GM12878 (cell line): ENCODE data around the gene AAMP. TPM values are rescaled to one million over a fixed set of nuclear protein-coding genes. Genes with fewer than 3 reads are reported as not detected.
A peak's percentile ranks its signal among the peaks of the same experiment; 100 is the strongest.

Experiments
- ATAC-seq: fragments of 200-7000 bp; cut with Tn5 transposase; 3 replicates; pipeline ENCODE4 v1.9.1; 2020; ENCODE audit warnings: mild to moderate bottlenecking, moderate library complexity
- BruUV-seq: library from RNA; stranded (reverse); fragments of 400-500 nt; replicated peaks from 2 replicates; lab custom pipeline; 2021; lab: Mats Ljungman, UMichigan
- CTCF ChIA-PET: fragments of 300-600 bp; sonication (Branson Sonifier 250); formaldehyde crosslinking; extraction: SDS; loops from one replicate; lab custom pipeline; 2021; ENCODE audit warnings: inconsistent platforms; lab: Yijun Ruan, JAX
- POLR2A ChIA-PET: fragments of 350-600 bp; formaldehyde crosslinking; extraction: SDS; loops from one replicate; lab custom pipeline; 2021; ENCODE audit warnings: inconsistent platforms; lab: Charles Lee
- RAD21 ChIA-PET: fragments of 300-600 bp; sonication (Branson Sonifier 250); formaldehyde crosslinking; loops from one replicate; lab custom pipeline; 2023; ENCODE audit warnings: antibody characterized with exemption; ENCODE audit not compliant: unreplicated experiment; lab: Charles Lee
- SMC1A ChIA-PET: fragments of 300-600 bp; sonication (Branson Sonifier 250); formaldehyde crosslinking; loops from one replicate; lab custom pipeline; 2023; ENCODE audit not compliant: unreplicated experiment, uncharacterized antibody; lab: Charles Lee
- DNase-seq: peaks from one replicate; pipeline ENCODE4 v3.0.0-alpha.2; 2011; ENCODE audit warnings: low read depth, low spot score
- FAIRE-seq: peaks from 3 replicates; lab custom pipeline; 2011; peaks lifted over from hg19 to GRCh38; lab: Jason Lieb, UNC
- H2AFZ ChIP-seq: 2 replicates; pipeline ENCODE4 v1.6.0; 2011; ENCODE audit warnings: low read depth, low read length, control low read depth; ENCODE audit not compliant: control insufficient read depth
- H3K27ac ChIP-seq: 2 replicates; pipeline ENCODE4 v1.5.1; 2011; ENCODE audit warnings: control low read depth; ENCODE audit not compliant: control insufficient read depth, insufficient read depth
- H3K27me3 ChIP-seq, 2 experiments: replicated peaks in 1 of 2; 2 replicates each; pipeline versions ENCODE4 v1.6.0 to v1.6.1; 2011; ENCODE audit warnings: low read length in 1 of 2; ENCODE audit not compliant: control insufficient read depth in 2 of 2, insufficient read depth in 2 of 2
- H3K36me3 ChIP-seq, 2 experiments: 2 replicates each; pipeline ENCODE4 v1.5.1; 2011; ENCODE audit warnings: low read length in 1 of 2; ENCODE audit not compliant: control insufficient read depth in 2 of 2, insufficient read depth in 2 of 2
- H3K4me1 ChIP-seq: 2 replicates; pipeline ENCODE4 v1.6.1; 2011; ENCODE audit warnings: mild to moderate bottlenecking, low read length, moderate library complexity, mixed read lengths; ENCODE audit not compliant: control insufficient read depth, insufficient read depth
- H3K4me2 ChIP-seq: 2 replicates; pipeline ENCODE4 v1.6.0; 2011; ENCODE audit warnings: control low read depth; ENCODE audit not compliant: control insufficient read depth, insufficient read depth
- H3K4me3 ChIP-seq: fragments of 200-600 bp; sonication (generic); 2 replicates; pipeline ENCODE4 v1.5.1; 2016
- H3K79me2 ChIP-seq: 2 replicates; pipeline ENCODE4 v1.6.0; 2011; ENCODE audit warnings: low read length; ENCODE audit not compliant: control insufficient read depth, insufficient read depth
- H3K9ac ChIP-seq: 2 replicates; pipeline ENCODE4 v1.8.0; 2011; ENCODE audit warnings: low read length, control low read depth, mixed read lengths; ENCODE audit not compliant: control insufficient read depth, insufficient read depth
- H3K9me3 ChIP-seq: replicated peaks from 3 replicates; pipeline ENCODE4 v1.5.1; 2011; ENCODE audit warnings: mild to moderate bottlenecking, low read length; ENCODE audit not compliant: control insufficient read depth, insufficient read depth
- H4K20me1 ChIP-seq: 2 replicates; pipeline ENCODE4 v1.6.0; 2011; ENCODE audit not compliant: control insufficient read depth, insufficient read depth
- ATF7 ChIP-seq: fragments of 450-650 bp; IDR thresholded peaks from 2 replicates; pipeline ENCODE4 v1.6.1; 2016; ENCODE audit warnings: low read depth, mild to moderate bottlenecking
- BHLHE40 ChIP-seq, 2 experiments: fragments of 450-650 bp in 1 of 2; IDR thresholded peaks; 2 replicates each; pipeline ENCODE4 v1.6.1; 2011 to 2017; ENCODE audit warnings: low read depth in 2 of 2, borderline replicate concordance in 1 of 2, improper control_type of control experiment in 1 of 2, low read length in 1 of 2, mild to moderate bottlenecking in 1 of 2
- CTCF ChIP-seq, 3 experiments: IDR thresholded peaks in 2 of 3; conservative IDR thresholded peaks in 1 of 3; 2 replicates each; pipeline ENCODE4 v1.5.1; 2011; ENCODE audit warnings: low read depth in 3 of 3, low read length in 3 of 3, mild to moderate bottlenecking in 3 of 3, control low read depth in 2 of 3, moderate library complexity in 2 of 3, inconsistent platforms in 1 of 3, mixed read lengths in 1 of 3; ENCODE audit not compliant: control insufficient read depth in 2 of 3, insufficient read depth in 1 of 3; ENCODE audit errors: extremely low read depth in 1 of 3
- IRF3 ChIP-seq: fragments of 450-650 bp; IDR thresholded peaks from 2 replicates; pipeline ENCODE4 v1.6.1; 2014; ENCODE audit warnings: mild to moderate bottlenecking
- MEF2A ChIP-seq: IDR thresholded peaks from 2 replicates; pipeline ENCODE4 v1.6.1; 2011; ENCODE audit warnings: low read depth, mild to moderate bottlenecking, low read length, moderate library complexity; ENCODE audit not compliant: insufficient read depth
- NR2F1 ChIP-seq: fragments of 450-650 bp; conservative IDR thresholded peaks from 2 replicates; pipeline ENCODE4 v1.6.1; 2017; ENCODE audit warnings: mild to moderate bottlenecking
- RAD21 ChIP-seq: IDR thresholded peaks from 2 replicates; pipeline ENCODE4 v1.6.1; 2011; ENCODE audit warnings: mild to moderate bottlenecking, low read depth, low read length, moderate library complexity; ENCODE audit not compliant: insufficient read depth
- RCOR1 ChIP-seq: conservative IDR thresholded peaks from 2 replicates; pipeline ENCODE4 v1.6.1; 2012; ENCODE audit warnings: low read depth, low read length, improper control_type of control experiment
- RELB ChIP-seq: fragments of 450-650 bp; IDR thresholded peaks from 2 replicates; pipeline ENCODE4 v1.6.1; 2017; ENCODE audit warnings: low read depth, mild to moderate bottlenecking, moderate library complexity
- SMAD1 ChIP-seq: fragments of 450-650 bp; IDR thresholded peaks from 2 replicates; pipeline ENCODE4 v1.6.1; 2018; ENCODE audit warnings: mild to moderate bottlenecking, low read depth; ENCODE audit not compliant: partially characterized antibody
- SMARCA5 ChIP-seq: fragments of 450-650 bp; IDR thresholded peaks from 2 replicates; pipeline ENCODE4 v1.6.1; 2017; ENCODE audit warnings: mild to moderate bottlenecking
- SMC3 ChIP-seq: IDR thresholded peaks from 2 replicates; pipeline ENCODE4 v1.6.1; 2011; ENCODE audit warnings: low read length, improper control_type of control experiment, borderline replicate concordance
- STAT1 ChIP-seq: fragments of 450-650 bp; conservative IDR thresholded peaks from 2 replicates; pipeline ENCODE4 v1.6.1; 2014; ENCODE audit warnings: antibody characterized with exemption, mild to moderate bottlenecking
- TCF12 ChIP-seq: IDR thresholded peaks from 2 replicates; pipeline ENCODE4 v1.6.1; 2011; ENCODE audit warnings: low read depth, mild to moderate bottlenecking, low read length
- YY1 ChIP-seq: IDR thresholded peaks from 2 replicates; pipeline ENCODE4 v1.6.1; 2011; ENCODE audit warnings: low read depth, mild to moderate bottlenecking, low read length
- ZSCAN29 ChIP-seq: fragments of 450-650 bp; IDR thresholded peaks from 2 replicates; pipeline ENCODE4 v1.6.1; 2017; ENCODE audit warnings: mild to moderate bottlenecking, moderate library complexity
- WGBS: methylation state at CpG from one replicate; pipeline ENCODE4 v1.1.6; 2016; ENCODE audit warnings: low lambda C conversion rate; ENCODE audit not compliant: insufficient replicate concordance, insufficient coverage; ENCODE audit errors: missing lambda C conversion rate; 5-methylcytosine and 5-hydroxymethylcytosine counted together
- in situ Hi-C: fragments of 300-500 bp; cut with MboI; formaldehyde crosslinking; loops from 9 replicates; pipeline ENCODE4 v1.14.3; 2018; ENCODE audit warnings: mixed read lengths
- intact Hi-C: fragments of 100-400 bp; cut with micrococcal nuclease; formaldehyde crosslinking; loops from one replicate; pipeline ENCODE4 v1.14.2; 2022; ENCODE audit not compliant: unreplicated experiment
- polyA plus RNA-seq, 11 experiments: library from polyadenylated mRNA; depleted of rRNA in 4 of 11; unstranded in 6 of 11; stranded (reverse) in 5 of 11; fragments of >200 nt; fragmentation: Nextera tagmentation in 4 of 11; fragmentation: Illumina TruSeq in 1 of 11; extraction: Ambion mirVana in 4 of 11; extraction: Trizol in 1 of 11; gene quantifications; 1 replicate in 1 of 11; 2 replicates in 10 of 11; pipeline versions ENCODE4 v1.2.1 to v1.2.3, GENCODE V29; 2011 to 2016; ENCODE audit warnings: inconsistent platforms in 2 of 11, missing spikeins in 2 of 11, low read depth in 1 of 11
- total RNA-seq, 4 experiments: library from RNA; depleted of rRNA in 3 of 4; stranded (reverse); fragments of >200 nt in 3 of 4; fragmentation: Illumina TruSeq in 1 of 4; extraction: Trizol in 1 of 4; gene quantifications; 2 replicates each; pipeline versions ENCODE4 v1.2.1 to v1.2.3, GENCODE V29; 2013 to 2021

AAMP gene
- total and polyA plus RNA-seq, 10 of the 15 experiments (the other 5 are each of a cell fraction or from before 2014, with no cell fraction given) = 4.4 to 140 (median 81.9) TPM

- no peak overlapping the region for H3K4me3 ChIP-seq
- RAD21 ChIA-PET = interaction anchor here (0.7 to 2.2 kb wide), 12 partner anchors 8 to 382 kb away, joined by 3 to 34 read pairs (median 4); partner anchors contain the start of genes CATIP and CTDSP1
- intact Hi-C loops (loop anchor here (1.0 to 5.0 kb wide), 4 partner anchors 55 to 546 kb away; partner anchors contain the start of gene CATIP), in situ Hi-C loops (no loop called here)
- POLR2A ChIA-PET = interaction anchor here (0.8 to 2.0 kb wide), 5 partner anchors 15 to 408 kb away, joined by 3 to 10 read pairs (median 4); partner anchors contain the start of gene CATIP
- CTCF ChIA-PET = interaction anchor here (0.7 to 8.5 kb wide), 34 partner anchors 9 to 386 kb away, joined by 3 to 138 read pairs (median 5); partner anchors contain the start of genes AAMP, CATIP, PNKD and TMBIM1
- no peak overlapping the region for H3K4me2 ChIP-seq
- H2AFZ ChIP-seq = peak overlapping the region; percentile 60
- FAIRE-seq (peak; percentile 99), DNase-seq (peak; percentile 82), ATAC-seq (peak; percentile 97)
- no TSS peak for BruUV-seq
- H3K9ac ChIP-seq = no peak overlapping the region
- no peaks in the 10 kb centered on the region for H3K9me3 ChIP-seq
- SMC1A ChIA-PET = interaction anchor here (0.6 to 5.5 kb wide), 21 partner anchors 10 to 386 kb away, joined by 3 to 70 read pairs (median 5); partner anchors contain the start of genes AAMP, CATIP and PNKD
- H3K79me2 ChIP-seq = no peaks in the 10 kb centered on the region
- H3K4me1 ChIP-seq = no peaks in the 10 kb centered on the region
- 12% methylated on average over 9 of the region's 9 CpGs for WGBS
- H4K20me1 ChIP-seq = no peaks in the 10 kb centered on the region
- no peaks in the 10 kb centered on the region for H3K27me3 ChIP-seq
- H3K27ac ChIP-seq = no peak overlapping the region
- H3K36me3 ChIP-seq = no peaks in the 10 kb centered on the region
- TF ChIP-seq ATF7 = peak; percentile 41; the same call in 1 of the 2 replicates
- peak; percentile 70 for TF ChIP-seq YY1
- peak; percentile 88 for TF ChIP-seq SMARCA5
- TF ChIP-seq IRF3 = no peak
- no peak for TF ChIP-seq ZSCAN29
- peak; percentile 95 for TF ChIP-seq SMC3
- 0 out of 2 replicates have a peak, but pooled peaks have one; percentile 29 for TF ChIP-seq TCF12
- peak; percentile 94 for TF ChIP-seq STAT1
- peak; percentile 35; the same call in 1 of the 2 replicates for TF ChIP-seq RELB
- peak; percentile 32; the same call in 1 of the 2 replicates for TF ChIP-seq NR2F1
- TF ChIP-seq RCOR1 = no peak
- TF ChIP-seq MEF2A = 0 out of 2 replicates have a peak, but pooled peaks have one; percentile 16
- TF ChIP-seq BHLHE40 (IDR thresholded peaks at IDR 0.05; ENCODE audit: borderline replicate concordance in 1 of 2, low read depth in 2 of 2, low read length in 1 of 2) = 0 out of 4 replicates have a peak, but pooled peaks of 1 of the 2 experiments have one; percentile 53
- TF ChIP-seq SMAD1 = no peak
- peak; percentile 97 for TF ChIP-seq RAD21
- peak; percentile 90 to 93 (median 92) for TF ChIP-seq CTCF (IDR thresholded peaks at IDR 0.05 in 2 of 3, conservative IDR thresholded peaks at IDR 0.05 in 1 of 3; ENCODE audit: control insufficient read depth in 2 of 3, extremely low read depth in 1 of 3, insufficient read depth in 1 of 3, low read depth in 3 of 3, low read length in 3 of 3)
Measured at GRCh38 chr2:218301176-218301819, 31.4 kb upstream of the AAMP start.
